Keratinocyte (primary cell): Measurements from ENCODE around the gene NDEL1. TPM values are rescaled to one million over a fixed set of nuclear protein-coding genes. Genes with fewer than 3 reads are reported as not detected.

Experiments
- DNase-seq: peaks from one replicate; pipeline ENCODE4 v3.0.0-alpha.2; 2011; ENCODE audit warnings: low read depth, missing footprints, low spot score
- FAIRE-seq: peaks from 2 replicates; lab custom pipeline; 2011; peaks lifted over from hg19 to GRCh38; lab: Jason Lieb, UNC
- H2AFZ ChIP-seq: 2 replicates; pipeline ENCODE4 v1.6.0; 2012; ENCODE audit warnings: low read length, control low read depth, inconsistent platforms; ENCODE audit not compliant: control insufficient read depth
- H3K27ac ChIP-seq: 2 replicates; pipeline ENCODE4 v1.5.1; 2011; ENCODE audit warnings: low read length; ENCODE audit not compliant: control insufficient read depth, insufficient read depth
- H3K27me3 ChIP-seq: 3 replicates; pipeline ENCODE4 v1.6.0; 2011; ENCODE audit warnings: low read length; ENCODE audit not compliant: control insufficient read depth, insufficient read depth; ENCODE audit errors: extremely low read depth
- H3K36me3 ChIP-seq, 2 experiments: 2 replicates in 1 of 2; 3 replicates in 1 of 2; pipeline ENCODE4 v1.5.1; 2011; ENCODE audit warnings: low read length in 2 of 2, mild to moderate bottlenecking in 1 of 2; ENCODE audit not compliant: control insufficient read depth in 2 of 2, insufficient read depth in 2 of 2; ENCODE audit errors: extremely low read depth in 1 of 2
- H3K4me1 ChIP-seq: 3 replicates; pipeline ENCODE4 v1.5.1; 2011; ENCODE audit warnings: low read length; ENCODE audit not compliant: control insufficient read depth, insufficient read depth; ENCODE audit errors: extremely low read depth
- H3K4me2 ChIP-seq: 3 replicates; pipeline ENCODE4 v1.6.0; 2011; ENCODE audit warnings: low read depth, low read length; ENCODE audit not compliant: control insufficient read depth, insufficient read depth; ENCODE audit errors: extremely low read depth
- H3K4me3 ChIP-seq, 3 experiments: fragments of 200-600 bp in 1 of 3; sonication (generic) in 1 of 3; 2 replicates in 2 of 3; 3 replicates in 1 of 3; pipeline ENCODE4 v1.5.1; 2011 to 2016; ENCODE audit warnings: low read length in 3 of 3, mild to moderate bottlenecking in 3 of 3, control low read depth in 2 of 3, inconsistent platforms in 1 of 3, low read depth in 1 of 3, mixed read lengths in 1 of 3, mixed run types in 1 of 3, moderate library complexity in 1 of 3; ENCODE audit not compliant: control insufficient read depth in 2 of 3, insufficient read depth in 2 of 3; ENCODE audit errors: extremely low read depth in 1 of 3
- H3K79me2 ChIP-seq: 2 replicates; pipeline ENCODE4 v1.6.0; 2012; ENCODE audit warnings: low read length; ENCODE audit not compliant: control insufficient read depth, insufficient read depth
- H3K9ac ChIP-seq: 3 replicates; pipeline ENCODE4 v1.6.0; 2011; ENCODE audit warnings: low read length; ENCODE audit not compliant: control insufficient read depth, insufficient read depth; ENCODE audit errors: extremely low read depth
- H3K9me1 ChIP-seq: 3 replicates; pipeline ENCODE4 v1.6.0; 2011; ENCODE audit warnings: low read length; ENCODE audit not compliant: control insufficient read depth, insufficient read depth; ENCODE audit errors: extremely low read depth
- H3K9me3 ChIP-seq: 2 replicates; pipeline ENCODE4 v1.5.1; 2012; ENCODE audit warnings: low read depth, low read length; ENCODE audit not compliant: control insufficient read depth
- H4K20me1 ChIP-seq: 3 replicates; pipeline ENCODE4 v1.6.0; 2011; ENCODE audit warnings: low read length; ENCODE audit not compliant: control insufficient read depth, insufficient read depth; ENCODE audit errors: extremely low read depth
- CTCF ChIP-seq, 3 experiments: IDR thresholded peaks in 1 of 3; conservative IDR thresholded peaks in 1 of 3; optimal IDR thresholded peaks in 1 of 3; 2 replicates in 2 of 3; 3 replicates in 1 of 3; pipeline versions ENCODE3 to v1.5.1; 2011; ENCODE audit warnings: low read length in 3 of 3, mild to moderate bottlenecking in 3 of 3, moderate library complexity in 2 of 3, control low read depth in 1 of 3, inconsistent platforms in 1 of 3; ENCODE audit not compliant: insufficient read depth in 2 of 3; ENCODE audit errors: extremely low read depth in 1 of 3
- EZH2 ChIP-seq: IDR thresholded peaks from one replicate; pipeline ENCODE4 v1.6.1; 2012; ENCODE audit warnings: inconsistent platforms, mild to moderate bottlenecking, low read length, moderate library complexity
- dilution Hi-C: fragments of 300-500 bp; cut with MboI; formaldehyde crosslinking; loops from one replicate; pipeline ENCODE4 v1.7.0; 2020; ENCODE audit warnings: low sequenced_read_pairs; ENCODE audit not compliant: extremely low pct_ligation_motif_present
- polyA plus RNA-seq, 5 experiments: library from polyadenylated mRNA; depleted of rRNA in 3 of 5; stranded (reverse) in 3 of 5; stranded (forward) in 1 of 5; unstranded in 1 of 5; fragments of >200 nt; gene quantifications; 1 replicate in 1 of 5; 2 replicates in 3 of 5; 3 replicates in 1 of 5; pipeline versions ENCODE4 v1.2.1 to v1.2.3, GENCODE V29; 2011 to 2012; ENCODE audit warnings: missing spikeins in 2 of 5, low read depth in 1 of 5, low replicate concordance in 1 of 5

The NDEL1 gene
- polyA plus RNA-seq, 1 donor (not counting 4 experiments of a cell fraction or from before 2014, with no cell fraction given): 76.8 TPM

GRCh38 chr17:8494021-8494420, 58.3 kb downstream of the NDEL1 start:
- dilution Hi-C loops: no loop called here
- H3K9me1 ChIP-seq: no peaks in the 10 kb centered on the region
- H3K36me3 ChIP-seq: peaks cover 11 to 12% of the 10 kb centered on the region in 2 experiments

GRCh38 chr17:8494506-8495111, 58.9 kb downstream of the NDEL1 start:
- no peaks in the 10 kb centered on the region for H3K9me3 ChIP-seq
- no peaks in the 10 kb centered on the region for H3K79me2 ChIP-seq
- H2AFZ ChIP-seq: no peak overlapping the region
- H3K27ac ChIP-seq: no peak overlapping the region
- no peaks in the 10 kb centered on the region for H3K9me1 ChIP-seq
- H3K4me3 ChIP-seq: no peak overlapping the region
- H3K9ac ChIP-seq: no peak overlapping the region
- dilution Hi-C loops: no loop called here
- TF ChIP-seq EZH2 (no peak), CTCF (optimal IDR thresholded peaks at IDR 0.05 in 1 of 3, IDR thresholded peaks at IDR 0.05 in 1 of 3, conservative IDR thresholded peaks at IDR 0.05 in 1 of 3; ENCODE audit: extremely low read depth in 1 of 3, insufficient read depth in 2 of 3, low read length in 3 of 3) (no peak)
- H3K4me1 ChIP-seq: no peaks in the 10 kb centered on the region
- H3K4me2 ChIP-seq: no peak overlapping the region
- DNase-seq (no peak), FAIRE-seq (no peak)
- H3K36me3 ChIP-seq: peaks cover 13 to 14% of the 10 kb centered on the region in 2 experiments
- no peaks in the 10 kb centered on the region for H3K27me3 ChIP-seq
- no peaks in the 10 kb centered on the region for H4K20me1 ChIP-seq

More at GRCh38 chr17:8494021-8494420, 58.3 kb downstream of the NDEL1 start:
- Histone ChIP-seq H3K79me2 (no peaks in the 10 kb centered on the region), H3K9me3 (no peaks in the 10 kb centered on the region), H3K4me2 (no peak overlapping the region), H3K4me3 (no peak overlapping the region), H3K4me1 (no peaks in the 10 kb centered on the region), H2AFZ (no peak overlapping the region), H4K20me1 (no peaks in the 10 kb centered on the region), H3K27ac (no peak overlapping the region), H3K9ac (no peak overlapping the region), H3K27me3 (no peaks in the 10 kb centered on the region)
- FAIRE-seq: no peak
- no peak for TF ChIP-seq CTCF (optimal IDR thresholded peaks at IDR 0.05 in 1 of 3, IDR thresholded peaks at IDR 0.05 in 1 of 3, conservative IDR thresholded peaks at IDR 0.05 in 1 of 3; ENCODE audit: extremely low read depth in 1 of 3, insufficient read depth in 2 of 3, low read length in 3 of 3)
- no peak for TF ChIP-seq EZH2
- DNase-seq: no peak
